GOT3 (cell line): ENCODE results near the gene RNF113B.

Experiments
- DNase-seq: peaks from one replicate; lab custom pipeline; 2025; ENCODE audit warnings: mixed read lengths; lab: John Stamatoyannopoulos, UW

Gene RNF113B

DNA sequence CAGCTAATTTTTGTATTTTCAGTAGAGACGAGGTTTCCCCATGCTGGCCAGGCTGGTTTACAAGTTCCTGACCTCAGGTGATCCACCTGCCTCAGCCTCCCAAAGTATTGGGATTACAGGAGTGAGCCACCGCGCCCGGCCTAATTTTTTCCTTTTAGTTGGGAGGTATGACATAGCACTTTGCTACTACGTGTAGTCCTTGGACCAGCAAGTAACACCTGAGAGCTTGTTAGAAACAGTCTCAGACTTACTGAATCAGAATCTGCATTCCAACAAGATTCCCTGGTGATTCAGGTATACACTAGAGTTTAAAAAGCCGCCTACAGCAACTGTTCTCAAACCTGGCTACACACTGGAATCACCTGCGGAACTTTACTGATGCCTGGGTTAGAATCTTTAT lies 36.0 kb downstream of the RNF113B start:
- DNase-seq, result no peak

DNA sequence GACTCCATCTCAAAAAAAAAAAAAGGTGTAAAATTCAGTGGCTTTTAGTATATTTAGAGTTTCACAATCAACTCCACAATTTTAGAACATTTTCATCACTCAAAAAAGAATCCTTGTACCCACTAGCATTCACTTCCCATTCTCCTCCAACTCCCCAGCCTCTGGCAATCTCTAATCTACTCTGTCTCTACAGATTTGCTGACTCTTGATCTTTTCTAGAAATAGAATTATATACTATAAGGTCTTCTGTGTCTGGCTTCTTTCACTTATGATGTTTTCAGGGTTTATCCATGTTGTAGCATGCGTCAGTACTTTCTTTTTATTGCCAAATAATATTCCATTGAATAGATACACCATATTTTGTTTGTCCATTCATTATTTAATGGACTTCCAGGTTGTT lies 42.2 kb downstream of the RNF113B start:
- no peak for DNase-seq

DNA sequence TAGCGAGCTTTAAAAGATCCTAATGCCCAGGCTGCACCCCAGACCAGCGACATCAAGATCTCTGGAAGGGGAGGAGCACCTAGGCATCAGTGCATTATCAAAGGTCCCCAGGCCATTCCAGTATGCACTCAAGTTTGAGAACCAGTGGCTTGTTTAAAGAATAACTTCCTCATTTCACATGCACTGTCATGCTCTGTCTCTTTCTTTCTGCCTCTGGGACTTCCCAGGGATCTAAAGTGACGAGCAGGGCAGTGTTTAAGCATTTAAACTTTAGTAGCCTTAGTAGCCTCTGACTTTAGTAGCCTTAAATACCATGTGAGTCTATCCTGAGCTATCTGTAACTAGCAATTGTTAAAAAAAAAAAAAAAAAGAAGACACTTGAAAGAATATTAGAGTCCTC lies 43.1 kb downstream of the RNF113B start:
- DNase-seq, result no peak

DNA sequence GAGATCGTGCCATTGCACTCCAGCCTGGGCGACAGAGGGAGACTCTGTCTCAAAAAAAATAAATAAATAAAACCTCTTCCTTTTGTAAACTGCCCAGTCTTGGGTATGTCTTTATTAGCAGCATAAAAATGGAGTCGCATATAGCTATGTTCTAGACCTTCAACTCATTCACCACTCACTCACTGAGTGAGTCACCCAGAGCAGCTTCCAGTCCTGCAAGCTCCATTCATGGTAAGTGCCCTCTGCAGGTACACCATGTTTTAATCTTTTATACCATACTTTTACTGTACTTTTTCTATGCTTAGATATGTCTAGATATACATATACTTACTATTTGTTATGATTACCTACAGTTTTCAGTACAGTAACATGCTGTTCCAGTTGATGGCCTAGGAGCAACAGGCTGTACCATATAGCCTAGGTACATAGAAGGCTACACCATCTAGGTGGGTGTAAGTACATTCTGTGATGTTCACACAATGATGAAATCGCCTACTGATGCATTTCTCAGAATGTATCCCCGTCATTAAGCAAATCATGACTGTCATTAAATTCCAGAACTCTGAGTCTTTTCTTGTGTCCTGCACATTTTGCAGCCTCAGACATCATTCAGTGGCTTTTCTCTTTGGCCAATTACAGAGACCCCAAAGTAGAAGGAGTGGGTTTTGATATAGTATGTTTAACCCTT lies 47.9 kb downstream of the RNF113B start:
- no peak for DNase-seq
